Measurements from ENCODE around the gene AS3MT.

DNA sequence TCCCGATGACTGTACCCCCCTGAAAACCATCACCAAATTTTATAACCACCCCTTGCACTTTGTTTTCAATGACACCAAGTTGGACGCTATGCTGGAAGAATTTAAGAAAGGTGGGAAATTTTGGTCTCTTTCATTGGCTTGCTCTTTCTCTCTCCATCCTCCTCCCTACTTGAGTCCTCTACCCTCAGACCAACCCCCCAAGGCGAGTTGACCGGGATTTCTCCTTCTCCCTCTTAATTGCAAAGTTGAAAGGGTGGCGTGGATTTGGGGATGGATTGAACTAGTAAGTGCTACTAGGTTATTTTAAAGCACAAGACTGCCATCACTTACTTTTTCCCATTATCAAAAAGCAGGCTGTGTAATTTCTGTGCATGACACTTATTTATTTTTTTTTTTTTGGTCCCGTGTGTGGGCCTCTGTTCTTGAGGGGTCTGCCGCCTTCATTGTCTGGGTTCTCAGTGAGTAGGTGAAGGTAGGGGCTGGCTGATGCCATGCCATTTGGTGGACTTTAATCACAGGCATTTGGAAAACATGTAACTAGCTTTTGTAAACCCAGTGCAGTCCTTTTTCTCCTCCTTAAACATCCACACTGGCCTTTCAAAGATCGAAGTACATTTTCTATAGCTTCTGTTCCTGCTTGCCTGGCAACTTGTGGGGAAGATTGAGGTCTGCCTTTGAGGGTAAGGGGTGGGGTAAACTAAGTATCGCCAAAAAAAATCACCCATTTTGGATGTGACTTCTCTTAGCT lies 50.9 kb downstream of the AS3MT start:
- TF ChIP-seq, protein P1, sequence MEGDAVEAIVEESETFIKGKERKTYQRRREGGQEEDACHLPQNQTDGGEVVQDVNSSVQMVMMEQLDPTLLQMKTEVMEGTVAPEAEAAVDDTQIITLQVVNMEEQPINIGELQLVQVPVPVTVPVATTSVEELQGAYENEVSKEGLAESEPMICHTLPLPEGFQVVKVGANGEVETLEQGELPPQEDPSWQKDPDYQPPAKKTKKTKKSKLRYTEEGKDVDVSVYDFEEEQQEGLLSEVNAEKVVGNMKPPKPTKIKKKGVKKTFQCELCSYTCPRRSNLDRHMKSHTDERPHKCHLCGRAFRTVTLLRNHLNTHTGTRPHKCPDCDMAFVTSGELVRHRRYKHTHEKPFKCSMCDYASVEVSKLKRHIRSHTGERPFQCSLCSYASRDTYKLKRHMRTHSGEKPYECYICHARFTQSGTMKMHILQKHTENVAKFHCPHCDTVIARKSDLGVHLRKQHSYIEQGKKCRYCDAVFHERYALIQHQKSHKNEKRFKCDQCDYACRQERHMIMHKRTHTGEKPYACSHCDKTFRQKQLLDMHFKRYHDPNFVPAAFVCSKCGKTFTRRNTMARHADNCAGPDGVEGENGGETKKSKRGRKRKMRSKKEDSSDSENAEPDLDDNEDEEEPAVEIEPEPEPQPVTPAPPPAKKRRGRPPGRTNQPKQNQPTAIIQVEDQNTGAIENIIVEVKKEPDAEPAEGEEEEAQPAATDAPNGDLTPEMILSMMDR (IDR thresholded peaks at IDR 0.05; ENCODE audit: low read depth, low read length): no peak
- no peak for TF ChIP-seq EZH2phosphoT487 (IDR thresholded peaks at IDR 0.05; ENCODE audit: low read depth)
